Activated T-cell treated with anti-CD3 and anti-CD28 coated beads for 4 hours (primary cell): ENCODE data around the gene RELL1.
"Not testable (repeated sequence)": the region's sequence is repeated elsewhere in the genome, so short reads cannot be mapped to it uniquely, and the experiment has no call there.

Experiments
- DNase-seq: peaks from one replicate; pipeline ENCODE4 v3.0.0-alpha.2; 2020

RELL1 gene

GRCh38 chr4:37690976-37691375 lies 4.8 kb upstream of the RELL1 start:
- DNase-seq: no peak

GRCh38 chr4:37689353-37690095 lies 3.3 kb upstream of the RELL1 start:
- no peak for DNase-seq

- DNase-seq: no peak
These were observed 1.5 kb upstream of the RELL1 start for GRCh38 chr4:37687681-37688080.

- no peak for DNase-seq
These were observed 1.0 kb upstream of the RELL1 start for GRCh38 chr4:37687194-37687562.

GRCh38 chr4:37685823-37686372 lies 278 bp downstream of the RELL1 start:
- DNase-seq: peak; percentile 21

- no peak for DNase-seq
These were observed 884 bp downstream of the RELL1 start for GRCh38 chr4:37685161-37685822.

- no peak for DNase-seq
These were observed 2.0 kb downstream of the RELL1 start for GRCh38 chr4:37684154-37684553.

- no peak for DNase-seq
These were observed 3.3 kb downstream of the RELL1 start for GRCh38 chr4:37682701-37683401.

DNA sequence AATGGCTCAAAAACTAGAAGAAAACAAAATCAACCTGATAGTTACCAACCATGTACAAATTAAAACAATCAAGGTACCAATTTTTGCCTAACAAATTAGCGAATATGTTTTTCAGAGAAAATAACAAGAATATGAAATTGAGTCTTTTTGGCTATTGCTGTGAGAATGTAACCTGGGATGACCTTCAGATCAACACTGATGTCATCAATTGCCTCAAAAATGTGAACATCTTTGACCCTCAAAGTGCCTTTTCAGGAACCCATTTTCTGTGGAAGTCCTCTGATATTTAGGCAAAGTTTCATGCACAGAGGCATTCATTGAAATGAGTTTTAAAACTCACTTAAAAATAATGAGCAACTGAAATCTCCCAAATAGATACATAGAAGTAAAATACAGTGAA lies 6.1 kb downstream of the RELL1 start:
- no peak for DNase-seq

DNA sequence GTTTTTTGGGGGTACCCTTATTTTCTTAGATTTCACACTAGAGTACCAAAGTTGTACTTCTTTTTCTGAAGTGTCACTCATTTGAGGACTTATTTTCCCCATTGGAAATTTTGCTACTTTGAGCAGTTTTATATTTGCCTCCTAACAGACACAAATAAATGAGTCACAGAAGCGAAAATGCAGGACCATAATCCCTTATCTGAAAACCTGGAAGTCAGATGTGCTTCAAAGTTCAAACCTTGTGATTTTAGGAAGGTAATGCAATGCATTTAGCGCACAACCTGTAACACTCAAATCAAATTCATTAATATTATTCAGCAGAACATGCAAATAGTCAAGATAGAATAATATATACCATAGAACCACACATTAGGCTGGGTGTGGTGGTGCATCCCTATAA lies 6.9 kb downstream of the RELL1 start:
- no peak for DNase-seq

DNA sequence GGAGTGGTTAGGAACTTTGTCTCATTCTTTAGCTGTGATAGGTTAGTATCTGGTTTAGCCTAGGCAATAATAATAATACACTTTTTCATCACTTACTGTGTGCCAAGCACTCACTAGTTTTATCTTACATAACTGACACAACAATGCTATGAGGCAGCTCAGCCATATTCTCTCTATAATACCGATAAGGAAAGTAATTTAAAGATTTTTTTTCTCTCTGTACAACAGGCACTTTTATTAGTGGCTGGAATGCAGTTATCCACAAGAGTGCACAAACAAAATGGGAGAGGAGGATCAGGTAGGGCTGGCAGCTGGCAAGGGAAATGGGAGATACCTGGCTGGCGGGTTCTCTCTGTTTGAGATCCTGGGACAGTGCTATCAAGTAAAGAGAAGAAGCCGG lies 7.6 kb downstream of the RELL1 start:
- no peak for DNase-seq

GRCh38 chr4:37675587-37676290 lies 10.4 kb downstream of the RELL1 start:
- DNase-seq: no peak

DNA sequence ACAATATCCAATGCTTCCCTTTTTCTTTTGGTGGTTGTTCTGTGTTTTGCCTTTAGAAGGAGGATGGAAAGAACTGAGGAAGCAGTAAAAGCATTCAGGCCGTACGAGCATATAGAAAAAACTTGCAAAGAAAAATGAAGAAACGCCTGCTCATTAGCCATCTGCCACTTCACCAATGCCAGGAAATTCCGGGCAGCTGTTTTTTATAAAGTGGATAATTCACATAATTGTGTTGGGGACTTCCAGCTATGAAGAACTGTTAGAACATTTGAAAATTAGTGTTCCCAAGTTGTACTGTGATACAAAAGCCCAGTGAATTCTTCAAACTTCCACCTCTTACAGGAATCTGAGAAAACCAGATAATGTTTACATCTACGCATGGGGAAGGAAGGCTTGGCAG lies 11.7 kb downstream of the RELL1 start:
- no peak for DNase-seq

- no peak for DNase-seq
These were observed 12.5 kb downstream of the RELL1 start for GRCh38 chr4:37673538-37674192.

DNA sequence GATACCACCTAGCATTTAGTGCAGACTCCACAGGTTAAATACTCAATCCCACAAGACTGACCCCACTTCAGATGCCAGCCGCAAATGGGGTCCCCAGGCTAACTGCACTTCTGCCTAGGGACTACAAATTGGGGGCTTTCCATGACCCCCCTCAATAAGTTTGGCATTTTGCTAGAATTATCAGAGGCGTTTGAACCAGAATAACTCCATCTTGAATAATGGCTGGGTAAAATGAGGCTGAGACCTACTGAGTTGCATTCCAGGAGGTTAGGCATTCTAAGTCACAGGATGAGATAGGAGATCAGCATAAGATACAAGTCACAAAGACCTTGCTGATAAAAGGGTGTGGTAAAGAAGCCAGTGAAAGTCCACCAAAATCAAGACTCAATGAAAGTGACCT lies 15.1 kb downstream of the RELL1 start:
- no peak for DNase-seq

GRCh38 chr4:37670249-37670648 lies 15.9 kb downstream of the RELL1 start:
- no peak for DNase-seq

DNA sequence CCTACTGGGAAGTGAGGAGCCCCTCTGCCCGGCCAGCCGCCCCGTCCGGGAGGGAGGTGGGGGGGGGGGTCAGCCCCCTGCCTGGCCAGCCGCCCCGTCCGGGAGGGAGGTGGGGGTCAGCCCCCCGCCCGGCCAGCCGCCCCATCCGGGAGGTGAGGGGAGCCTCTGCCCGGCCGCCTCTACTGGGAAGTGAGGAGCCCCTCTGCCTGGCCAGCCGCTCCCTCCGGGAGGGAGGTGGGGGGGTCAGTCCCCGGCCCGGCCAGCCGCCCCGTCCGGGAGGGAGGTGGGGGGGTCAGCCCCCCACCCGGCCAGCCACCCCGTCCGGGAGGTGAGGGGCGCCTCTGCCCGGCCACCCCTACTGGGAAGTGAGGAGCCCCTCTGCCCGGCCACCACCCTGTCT lies 17.1 kb downstream of the RELL1 start:
- not testable (repeated sequence) for DNase-seq

- DNase-seq: no peak
These were observed 18.7 kb downstream of the RELL1 start for GRCh38 chr4:37667197-37668100.

GRCh38 chr4:37666625-37667071 lies 19.5 kb downstream of the RELL1 start:
- no peak for DNase-seq

DNA sequence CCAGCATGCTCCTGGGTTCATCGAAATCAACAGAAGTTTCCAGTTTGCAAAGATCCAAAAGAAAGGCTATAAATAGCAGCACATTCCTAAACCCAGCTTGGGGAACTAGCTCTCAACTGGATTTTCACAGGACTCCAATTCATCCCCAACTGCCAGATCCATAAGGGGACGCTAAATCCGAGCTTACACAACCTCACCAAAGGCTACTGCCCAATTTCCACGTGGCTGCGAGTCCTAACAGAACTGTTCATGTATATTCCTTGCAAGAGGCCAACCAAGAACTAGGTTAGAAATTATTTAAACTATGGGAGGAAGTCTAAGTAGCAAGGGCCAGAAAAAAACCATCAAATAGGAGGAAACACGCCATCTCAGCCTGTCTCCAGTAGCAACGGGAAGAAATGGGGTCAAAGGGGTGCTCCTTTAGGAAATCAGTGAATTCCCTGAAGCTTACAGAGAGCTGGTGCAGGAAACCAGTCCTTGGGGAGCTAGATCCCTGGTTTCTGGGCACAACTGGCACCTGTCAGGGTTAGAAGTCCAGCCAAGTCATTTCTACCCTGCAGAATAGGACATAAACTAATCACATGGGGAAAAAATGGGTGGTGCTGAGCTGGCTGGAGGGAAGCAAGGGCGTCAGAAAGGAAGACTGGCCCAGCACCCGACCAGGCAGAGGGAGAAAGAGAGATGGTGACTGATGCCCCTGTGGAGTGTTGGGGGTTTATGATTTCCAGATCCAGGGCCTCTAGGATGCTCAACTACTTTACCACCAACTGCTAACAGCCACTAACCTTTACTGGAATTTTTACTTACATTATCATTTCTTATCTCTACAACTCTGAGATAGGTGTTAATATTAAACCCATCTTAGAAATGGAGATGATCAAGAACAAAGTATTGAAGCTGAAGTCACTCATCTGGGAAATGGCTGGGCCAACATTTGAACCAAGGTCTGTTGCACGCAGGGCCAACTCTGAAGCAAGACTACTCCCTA lies 20.5 kb downstream of the RELL1 start:
- no peak for DNase-seq
